Stimulated activated CD8-positive, alpha-beta memory T cell treated with anti-CD3 and anti-CD28 coated beads, Interleukin-12 subunit alpha, Interleukin-12 subunit beta, amount 100 ng/mL, for 24 hours (primary cell): Measurements from ENCODE around the gene CDH13.

Source experiments
- DNase-seq: peaks from one replicate; pipeline ENCODE4 v3.0.0-alpha.2; 2020; ENCODE audit errors: extremely low read depth

CDH13 gene

GRCh38 chr16:83307594-83307992, 680.8 kb downstream of the CDH13 start:
- no peak for DNase-seq

DNA sequence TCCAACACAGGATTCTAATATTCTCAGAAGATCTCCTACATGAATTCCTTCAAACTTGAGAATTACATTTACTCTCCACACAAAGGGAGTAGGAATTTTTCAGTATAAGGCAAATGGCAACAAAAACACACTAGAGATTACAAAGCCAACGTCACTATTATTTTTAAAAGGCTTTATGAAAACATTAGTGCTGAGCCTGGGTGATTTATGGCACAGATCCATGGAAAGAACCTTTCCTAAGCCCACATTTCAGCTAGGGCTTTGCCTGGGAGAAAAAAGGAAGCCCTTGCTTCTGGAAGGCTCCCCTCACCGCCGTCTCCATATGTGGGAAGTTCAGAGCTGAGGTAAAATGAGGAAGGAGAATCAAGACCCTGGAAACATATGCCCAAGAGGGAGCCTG, 681.6 kb downstream of the CDH13 start:
- no peak for DNase-seq

DNA sequence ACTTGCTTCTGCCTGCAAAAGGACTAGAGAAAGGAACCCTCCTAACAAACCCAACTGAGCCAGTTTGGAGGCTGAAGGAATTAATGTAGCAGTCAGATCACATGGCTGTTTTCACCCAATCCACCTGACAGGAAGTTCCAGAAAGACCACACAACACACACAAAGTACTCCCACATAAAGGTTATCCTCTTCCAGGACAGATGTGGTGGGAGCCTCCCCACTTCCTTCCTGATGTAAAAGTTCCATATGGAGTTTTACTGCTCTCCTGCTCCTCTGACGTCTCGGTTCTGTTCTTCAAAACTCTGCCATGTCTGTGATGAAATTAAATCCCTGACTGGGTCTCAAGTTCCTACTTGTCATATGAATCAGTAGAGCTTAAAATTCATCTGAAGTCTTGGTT, 684.0 kb downstream of the CDH13 start:
- no peak for DNase-seq

DNA sequence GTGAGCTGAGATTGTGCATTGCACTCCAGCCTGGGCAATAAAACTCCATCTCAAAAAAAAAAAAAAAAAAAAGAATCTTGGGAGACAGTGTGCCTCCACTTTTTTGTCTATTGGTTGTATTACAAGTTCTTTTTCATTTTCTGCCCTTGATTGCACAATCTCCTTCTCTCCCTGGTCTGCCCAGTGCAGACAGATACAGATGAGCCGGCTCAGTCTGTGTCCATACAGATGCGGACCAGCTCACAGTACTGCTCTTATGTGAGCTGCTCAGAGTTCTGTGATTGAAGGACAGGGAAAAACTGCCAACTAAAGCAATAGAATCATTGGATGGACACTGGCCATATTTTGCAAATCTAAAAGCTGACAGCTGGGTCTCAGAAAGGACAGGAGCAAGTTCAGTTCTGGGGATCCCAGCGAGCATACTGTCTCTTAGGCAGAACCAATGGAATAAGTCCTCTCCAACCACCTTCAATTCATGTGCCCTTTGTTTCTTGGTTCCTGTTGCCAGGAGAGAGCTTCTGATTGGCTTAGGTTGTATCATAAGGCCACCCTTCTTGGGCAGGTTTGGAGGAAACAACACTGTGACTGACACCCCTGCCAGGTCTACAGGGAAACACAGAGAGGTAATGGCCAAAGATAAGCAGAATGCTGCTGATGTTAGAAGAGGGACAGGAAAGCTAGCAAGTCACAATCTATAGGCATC, 685.4 kb downstream of the CDH13 start:
- DNase-seq: no peak

DNA sequence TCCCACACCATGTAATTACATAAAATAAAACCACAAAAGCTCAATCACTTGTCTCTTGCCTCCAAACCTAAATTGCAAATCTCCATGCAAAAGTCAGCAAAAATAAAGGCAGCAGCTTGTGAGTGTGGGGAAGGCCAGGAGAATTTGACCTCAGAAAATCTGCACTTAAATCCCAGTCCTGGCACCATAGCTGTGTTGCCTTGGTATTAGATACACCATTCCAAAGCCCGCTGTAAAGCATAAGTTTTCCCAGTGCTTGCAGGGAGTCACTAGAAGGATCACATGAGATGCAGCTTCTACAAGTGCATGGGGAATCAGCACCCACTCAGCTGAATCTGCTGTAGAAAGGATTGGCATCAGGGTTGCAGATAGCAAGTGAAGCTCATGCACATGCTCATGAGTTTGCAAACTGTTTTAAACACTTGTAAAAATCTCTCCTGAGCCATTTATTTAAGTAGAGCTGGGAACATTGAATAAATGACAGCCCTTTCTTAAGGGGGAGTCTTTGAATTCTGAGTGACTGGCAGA, 686.0 kb downstream of the CDH13 start:
- no peak for DNase-seq

- DNase-seq: no peak
Measured at GRCh38 chr16:83315271-83315670, 688.5 kb downstream of the CDH13 start.

GRCh38 chr16:83316458-83316857, 689.7 kb downstream of the CDH13 start:
- DNase-seq: no peak

DNA sequence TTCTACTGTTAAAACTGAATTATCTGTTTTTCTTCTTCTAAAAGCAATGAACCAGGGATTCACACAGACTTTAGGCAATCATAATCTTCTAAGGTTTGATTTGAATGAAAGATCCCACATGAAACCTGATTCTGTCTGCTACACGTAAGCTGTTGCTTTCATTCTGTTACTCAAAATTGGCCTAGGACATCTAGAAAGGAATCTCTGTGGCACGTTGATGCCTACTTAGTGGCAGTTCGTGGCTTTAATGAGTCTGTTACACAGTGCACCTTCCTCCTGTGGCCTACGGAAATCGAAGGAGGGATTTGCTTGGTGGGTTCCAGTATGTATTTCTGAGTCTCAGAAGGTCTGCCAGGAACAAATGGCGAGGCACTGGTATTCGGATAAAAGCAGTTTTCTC, 691.6 kb downstream of the CDH13 start:
- DNase-seq: no peak

DNA sequence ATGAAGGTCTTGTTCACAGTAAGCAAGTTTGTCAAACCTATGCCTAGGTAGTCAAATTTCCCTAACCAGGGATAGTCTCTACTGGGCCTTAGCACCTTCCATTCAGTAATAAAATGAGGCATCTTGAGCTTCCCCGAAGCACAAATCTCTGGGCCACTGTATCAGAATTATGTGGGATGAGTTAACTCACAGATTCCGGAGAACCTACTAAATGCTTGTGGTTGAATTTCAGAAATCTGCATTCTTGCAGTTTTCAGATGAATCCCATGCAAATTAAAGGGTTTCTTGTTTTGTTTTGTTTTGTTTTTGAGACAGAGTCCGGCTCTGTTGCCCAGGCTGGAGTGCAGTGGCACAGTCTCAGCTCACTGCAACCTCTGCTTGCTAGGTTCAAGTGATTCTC, 702.2 kb downstream of the CDH13 start:
- DNase-seq: no peak

- no peak for DNase-seq
Measured at GRCh38 chr16:83329441-83329840, 702.7 kb downstream of the CDH13 start.

- no peak for DNase-seq
Measured at GRCh38 chr16:83330251-83330650, 703.5 kb downstream of the CDH13 start.

DNA sequence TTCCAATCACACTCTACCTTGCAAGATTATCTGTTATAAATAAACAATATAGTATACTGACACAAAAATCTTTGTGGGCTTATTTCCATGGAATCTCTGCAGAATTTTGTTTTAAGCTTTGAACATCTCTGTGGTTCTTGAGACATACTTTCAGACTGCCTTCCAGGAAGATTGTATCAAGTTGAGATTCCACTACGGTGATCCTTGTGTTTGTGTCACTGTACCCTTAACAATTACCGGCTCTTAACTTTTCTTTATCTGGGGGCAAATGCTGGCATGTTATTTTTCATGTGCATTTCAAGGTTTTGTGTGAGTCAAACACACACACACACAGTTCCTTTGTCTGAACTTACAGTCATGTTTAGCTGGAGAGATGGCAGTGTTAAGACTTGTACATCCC, 708.3 kb downstream of the CDH13 start:
- no peak for DNase-seq

DNA sequence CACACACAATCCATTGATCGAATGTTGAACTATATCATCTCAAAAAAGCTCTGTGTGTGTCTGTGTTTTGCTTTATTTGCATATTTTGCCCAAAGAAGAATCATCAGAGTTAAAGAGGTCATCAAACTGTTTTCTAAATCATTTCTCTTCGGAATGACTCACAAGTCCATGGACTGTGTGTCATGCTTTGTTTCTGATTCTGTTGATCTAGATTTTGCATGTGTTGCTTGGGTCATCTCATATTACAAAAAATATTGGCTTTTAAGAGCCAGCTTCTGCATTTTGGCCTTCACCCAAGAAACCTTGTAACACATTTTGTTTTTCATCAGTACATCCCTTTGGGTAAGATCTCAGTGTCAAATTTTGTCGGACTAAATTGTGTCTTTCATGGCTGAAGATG, 709.8 kb downstream of the CDH13 start:
- DNase-seq: no peak

DNA sequence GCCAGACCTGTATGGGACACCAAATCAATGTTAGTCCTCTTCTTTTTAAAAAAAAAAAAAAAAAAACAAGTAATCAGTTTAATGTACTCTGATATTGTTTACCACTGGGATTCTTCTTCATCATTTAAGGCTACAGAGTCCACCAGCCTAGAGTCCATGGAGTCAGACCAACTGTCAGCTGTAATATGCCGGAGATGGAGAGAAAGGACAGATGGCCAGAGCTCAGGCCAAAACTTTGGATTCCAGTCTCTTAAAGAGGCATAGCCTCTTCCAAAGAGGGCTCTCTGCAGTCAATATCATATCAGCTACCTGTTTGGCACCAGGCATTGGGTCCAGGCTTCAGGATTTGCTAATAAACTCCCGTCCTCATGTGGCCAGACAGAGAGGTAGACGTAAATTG, 711.4 kb downstream of the CDH13 start:
- DNase-seq: no peak

- no peak for DNase-seq
Measured at GRCh38 chr16:83338941-83339340, 712.2 kb downstream of the CDH13 start.

GRCh38 chr16:83343935-83344366, 717.2 kb downstream of the CDH13 start:
- no peak for DNase-seq

GRCh38 chr16:83345846-83346640, 719.3 kb downstream of the CDH13 start:
- DNase-seq: no peak

DNA sequence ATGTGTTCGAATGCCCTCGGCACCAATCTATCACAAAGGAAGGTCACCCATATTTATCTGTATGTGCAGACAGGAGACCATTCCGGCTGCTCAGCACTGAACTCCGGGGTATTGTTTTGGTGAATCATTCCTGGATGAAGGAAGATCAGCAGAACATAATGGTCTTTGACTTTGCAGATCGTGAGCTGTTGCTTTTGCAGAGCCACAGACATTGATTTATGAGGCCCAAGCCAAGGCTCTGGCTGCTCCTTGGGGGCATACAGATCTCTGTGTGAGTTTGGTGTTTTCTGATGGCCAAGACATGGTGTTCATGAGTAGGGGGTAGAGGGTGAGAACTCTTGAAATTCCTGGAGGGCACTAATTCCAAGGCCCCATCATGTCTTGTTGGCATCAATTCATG, 722.2 kb downstream of the CDH13 start:
- DNase-seq: no peak

DNA sequence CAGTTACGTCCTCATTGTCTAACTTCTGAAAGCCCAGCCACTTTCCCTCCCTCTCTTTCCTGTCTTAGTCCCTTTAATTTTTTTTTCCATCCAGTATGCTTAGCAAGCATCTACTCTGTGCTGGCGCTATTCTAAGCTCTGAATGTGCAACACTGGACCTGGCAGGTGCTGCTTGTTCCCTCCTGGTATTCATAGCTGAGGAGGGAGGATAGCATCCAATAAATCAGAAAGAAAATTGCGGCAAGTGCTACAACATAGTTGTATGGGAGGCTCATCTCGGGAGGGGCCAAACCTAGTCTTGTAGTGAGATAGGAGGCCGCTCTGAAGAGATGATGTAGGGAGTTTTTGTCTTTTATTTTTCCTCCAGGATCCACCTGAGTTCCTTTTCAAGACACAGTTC, 723.7 kb downstream of the CDH13 start:
- DNase-seq: no peak

DNA sequence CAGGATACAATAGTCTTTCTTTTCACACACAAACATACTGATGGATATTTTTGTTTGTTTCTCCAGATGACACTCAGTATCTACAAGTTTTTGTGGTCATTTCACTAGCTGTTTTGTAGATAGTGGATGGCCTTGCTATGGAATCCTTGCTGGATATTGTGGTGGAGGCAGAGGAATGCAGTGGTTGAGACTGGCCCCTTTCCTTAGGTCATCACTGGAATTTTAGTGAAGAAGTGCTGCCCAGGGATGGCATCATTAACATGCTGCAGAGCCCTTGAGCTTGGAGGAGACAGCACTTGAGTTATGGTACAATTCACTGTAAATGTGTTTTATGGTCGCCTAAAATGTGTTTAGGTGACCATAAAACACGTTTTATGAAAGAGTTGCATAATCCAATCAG, 725.1 kb downstream of the CDH13 start:
- DNase-seq: no peak

GRCh38 chr16:83353241-83353640, 726.5 kb downstream of the CDH13 start:
- DNase-seq: no peak

DNA sequence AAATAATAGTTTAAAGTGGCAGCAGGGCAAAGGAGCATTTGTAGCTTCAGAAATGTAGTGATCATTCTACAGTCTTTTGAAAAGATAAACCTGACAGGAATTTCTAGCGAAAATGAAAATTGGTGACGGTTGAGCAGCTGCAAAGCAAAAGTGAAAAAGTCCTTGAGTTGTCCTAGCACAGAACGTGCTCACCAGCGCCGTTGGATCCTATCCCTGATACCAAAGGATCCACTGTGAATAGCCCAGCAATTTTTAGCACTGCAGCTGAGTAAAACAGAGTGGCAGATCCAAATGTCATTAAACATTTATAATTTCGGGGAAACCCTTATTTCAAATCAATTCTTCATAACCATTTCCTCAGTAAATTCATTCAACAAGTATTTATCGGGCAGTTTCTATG, 727.2 kb downstream of the CDH13 start:
- no peak for DNase-seq

GRCh38 chr16:83355570-83356218, 728.9 kb downstream of the CDH13 start:
- DNase-seq: no peak
